Effector CD4-positive, alpha-beta T cell (primary cell): ENCODE results near the gene ADCY7.
A peak's percentile ranks its signal among the peaks of the same experiment; 100 is the strongest.

Experiments used
- DNase-seq: peaks from one replicate; pipeline ENCODE4 v3.0.0-alpha.2; 2020

Gene ADCY7

DNA sequence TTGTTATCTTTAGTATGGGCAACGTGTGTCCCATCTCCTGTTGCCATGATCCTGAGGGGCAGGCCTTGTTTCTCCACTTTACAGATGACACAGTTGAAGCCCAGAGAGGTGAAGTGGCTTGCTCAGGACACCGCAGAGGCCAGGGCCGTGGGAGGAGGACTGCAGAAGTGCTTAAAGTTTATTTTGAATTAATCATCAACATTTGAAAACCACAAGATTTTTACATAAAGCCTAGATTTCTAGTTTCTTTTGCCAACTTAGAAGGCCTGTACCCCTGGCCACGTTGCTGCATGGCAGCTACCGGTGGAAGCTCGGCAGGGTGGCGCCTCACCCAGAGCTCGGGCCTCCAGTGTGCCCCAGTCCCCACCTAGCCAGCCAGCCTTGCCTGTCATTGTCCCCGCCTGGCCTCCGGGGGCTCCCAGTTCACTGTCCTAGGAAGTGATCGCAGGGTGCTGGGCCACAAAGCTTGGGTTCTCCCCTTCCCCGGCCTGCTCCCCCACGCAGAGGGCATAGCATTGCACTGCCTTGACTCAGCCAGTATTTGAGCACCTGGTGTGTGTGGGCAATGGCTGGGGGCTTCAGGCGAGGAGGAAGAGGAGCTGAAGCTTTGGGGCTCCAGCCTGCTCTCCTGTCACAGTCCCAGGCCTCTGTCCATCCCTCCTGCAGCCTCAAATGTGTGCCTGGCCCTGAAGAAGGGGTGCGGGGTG is 14.8 kb upstream of the ADCY7 start:
- no peak for DNase-seq

DNA sequence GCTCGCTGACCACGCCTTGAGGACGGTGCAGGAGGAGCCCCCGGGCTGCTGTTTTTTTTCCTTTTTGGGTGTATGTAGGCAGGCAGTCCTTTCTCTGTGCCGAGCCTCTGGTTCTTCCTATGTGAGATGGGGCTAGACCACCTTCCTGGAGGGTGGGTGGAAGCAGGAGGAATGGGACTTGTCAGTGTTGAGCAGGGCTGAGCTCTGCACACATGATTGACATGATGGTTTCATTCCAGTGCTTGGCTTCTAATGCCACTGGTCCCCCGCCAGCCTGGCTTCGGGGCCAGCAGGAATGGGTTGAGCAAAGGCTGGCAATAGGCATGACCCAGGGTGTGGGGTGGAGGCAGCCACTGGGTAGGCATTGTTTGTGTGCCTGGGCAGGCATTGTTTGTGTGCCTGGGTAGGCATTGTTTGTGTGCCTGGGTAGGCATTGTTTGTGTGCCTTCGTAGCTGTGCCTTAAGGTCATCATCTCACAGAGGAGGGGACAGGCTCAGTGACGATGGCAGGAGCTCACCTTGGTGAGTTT is 14.2 kb upstream of the ADCY7 start:
- no peak for DNase-seq

DNA sequence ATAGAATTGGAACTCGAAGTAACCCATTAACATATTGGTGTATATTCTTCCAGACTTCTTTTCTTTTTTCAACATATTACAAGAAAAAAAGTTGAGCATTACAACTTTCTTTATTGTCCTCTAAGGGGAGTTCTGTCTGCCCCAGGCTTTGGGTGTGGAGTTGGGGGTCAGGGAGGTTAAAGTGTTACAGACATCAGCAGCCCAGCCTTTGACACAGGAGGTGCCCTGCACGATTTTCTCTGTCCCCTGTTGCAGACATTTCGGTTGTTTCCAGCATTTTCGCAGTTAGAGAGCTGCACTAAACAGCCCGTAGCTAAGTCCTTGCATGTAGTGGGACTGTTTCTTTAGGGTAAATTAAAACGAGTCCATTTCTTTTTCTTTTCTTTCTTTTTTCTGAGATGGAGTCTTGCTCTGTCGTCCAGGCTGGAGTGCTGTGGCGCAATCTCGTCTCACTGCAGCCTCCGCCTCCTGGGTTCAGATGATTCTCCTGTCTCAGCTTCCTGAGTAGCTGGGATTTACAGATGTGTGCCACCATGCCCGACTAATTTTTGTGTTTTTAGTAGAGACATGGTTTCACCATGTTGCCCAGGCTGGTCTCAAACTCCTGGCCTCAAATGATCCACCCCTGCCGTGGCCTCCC is 13.4 kb upstream of the ADCY7 start:
- no peak for DNase-seq

DNA sequence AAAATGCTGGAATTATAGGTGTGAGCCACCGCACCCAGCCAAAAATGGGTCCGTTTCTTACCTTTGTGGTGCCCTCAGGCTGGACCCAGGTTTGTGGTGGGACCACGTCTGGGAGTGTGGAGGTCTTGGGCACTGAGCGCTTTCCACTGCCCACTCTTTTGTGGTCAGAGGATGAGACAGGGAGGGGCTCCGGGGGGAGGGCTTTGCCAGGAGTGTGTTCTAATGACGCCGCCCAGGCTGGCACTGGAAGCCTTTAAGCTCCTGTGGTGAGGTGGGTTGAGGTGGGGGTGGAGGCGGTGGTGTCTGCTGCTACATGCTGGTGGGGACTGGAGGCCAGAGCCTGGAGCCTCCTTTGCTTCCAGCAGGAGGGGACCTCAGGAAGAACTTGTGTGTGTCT is 12.8 kb upstream of the ADCY7 start:
- DNase-seq = no peak

DNA sequence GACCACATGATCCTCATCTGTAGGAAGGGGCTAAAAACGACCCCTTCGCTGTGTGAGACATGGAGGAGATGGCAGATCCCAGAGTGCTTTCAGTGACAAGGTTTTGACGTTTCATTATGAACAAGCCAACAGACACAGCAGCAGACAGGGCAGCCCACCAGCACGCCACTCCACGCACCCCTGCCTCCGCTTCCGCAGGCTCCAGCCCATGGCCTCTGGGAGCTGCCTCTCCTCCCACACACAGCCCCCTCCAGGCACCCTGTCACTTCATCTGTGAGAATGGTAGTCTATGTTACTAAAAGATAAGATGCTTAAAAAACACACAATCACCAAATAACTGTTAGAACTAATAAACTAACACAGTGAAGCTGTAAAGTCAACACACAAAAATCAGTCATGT is 12.3 kb upstream of the ADCY7 start:
- DNase-seq = no peak

DNA sequence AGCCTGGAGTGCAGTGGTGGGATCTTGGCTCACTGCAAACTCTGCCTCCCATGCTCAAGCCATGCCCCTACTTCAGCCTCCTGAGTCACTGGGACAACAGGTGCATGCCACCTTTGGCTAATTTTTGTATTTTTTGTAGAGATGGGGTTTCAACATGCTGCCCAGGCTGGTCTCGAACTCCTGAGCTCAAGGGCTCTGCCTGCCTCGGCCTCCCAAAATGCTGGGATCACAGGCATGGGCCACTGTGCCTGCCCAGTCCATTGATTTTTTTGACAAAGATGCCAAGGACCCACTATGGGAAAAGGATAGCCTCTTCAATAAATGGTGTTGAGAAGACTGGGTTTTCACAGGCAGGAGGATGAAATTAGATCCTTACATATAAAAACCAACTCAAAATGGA is 10.8 kb upstream of the ADCY7 start:
- DNase-seq = no peak

DNA sequence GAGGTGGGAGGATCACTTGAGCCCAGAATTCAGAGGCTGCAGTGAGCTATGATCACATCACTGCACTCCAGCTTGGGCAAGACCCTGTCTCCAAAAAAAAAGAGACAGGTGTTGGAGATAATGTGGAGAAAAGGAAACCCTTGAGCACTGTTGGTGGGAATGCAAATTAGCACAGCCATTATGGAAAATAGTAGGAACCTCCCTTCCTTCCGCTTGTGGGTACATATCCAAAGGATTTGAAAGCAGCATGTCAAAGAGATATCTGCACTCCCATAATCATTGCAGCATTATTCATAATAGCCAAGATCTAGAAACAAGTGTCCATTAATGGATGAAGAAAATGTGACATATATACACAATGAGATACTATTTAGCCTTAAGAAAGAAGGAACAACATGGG is 9.7 kb upstream of the ADCY7 start:
- no peak for DNase-seq

DNA sequence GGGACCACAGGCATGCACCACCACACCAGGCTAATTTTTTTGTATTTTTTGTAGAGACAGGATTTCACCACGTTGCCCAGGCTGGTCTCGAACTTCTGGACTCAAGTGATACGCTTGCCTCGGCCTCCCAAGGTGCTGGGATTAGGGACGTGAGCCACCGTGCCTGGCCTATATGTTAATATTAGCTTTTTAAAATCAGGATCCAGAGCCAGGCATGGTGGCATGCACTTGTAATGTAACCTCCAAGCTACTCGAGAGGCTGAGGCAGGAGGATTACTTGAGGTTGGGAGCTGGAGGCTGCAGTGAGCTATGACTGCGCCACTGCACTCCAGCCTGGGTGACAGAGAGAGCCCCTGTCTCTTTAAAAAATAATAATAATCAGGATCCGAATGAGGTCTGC is 8.5 kb upstream of the ADCY7 start:
- DNase-seq = no peak

DNA sequence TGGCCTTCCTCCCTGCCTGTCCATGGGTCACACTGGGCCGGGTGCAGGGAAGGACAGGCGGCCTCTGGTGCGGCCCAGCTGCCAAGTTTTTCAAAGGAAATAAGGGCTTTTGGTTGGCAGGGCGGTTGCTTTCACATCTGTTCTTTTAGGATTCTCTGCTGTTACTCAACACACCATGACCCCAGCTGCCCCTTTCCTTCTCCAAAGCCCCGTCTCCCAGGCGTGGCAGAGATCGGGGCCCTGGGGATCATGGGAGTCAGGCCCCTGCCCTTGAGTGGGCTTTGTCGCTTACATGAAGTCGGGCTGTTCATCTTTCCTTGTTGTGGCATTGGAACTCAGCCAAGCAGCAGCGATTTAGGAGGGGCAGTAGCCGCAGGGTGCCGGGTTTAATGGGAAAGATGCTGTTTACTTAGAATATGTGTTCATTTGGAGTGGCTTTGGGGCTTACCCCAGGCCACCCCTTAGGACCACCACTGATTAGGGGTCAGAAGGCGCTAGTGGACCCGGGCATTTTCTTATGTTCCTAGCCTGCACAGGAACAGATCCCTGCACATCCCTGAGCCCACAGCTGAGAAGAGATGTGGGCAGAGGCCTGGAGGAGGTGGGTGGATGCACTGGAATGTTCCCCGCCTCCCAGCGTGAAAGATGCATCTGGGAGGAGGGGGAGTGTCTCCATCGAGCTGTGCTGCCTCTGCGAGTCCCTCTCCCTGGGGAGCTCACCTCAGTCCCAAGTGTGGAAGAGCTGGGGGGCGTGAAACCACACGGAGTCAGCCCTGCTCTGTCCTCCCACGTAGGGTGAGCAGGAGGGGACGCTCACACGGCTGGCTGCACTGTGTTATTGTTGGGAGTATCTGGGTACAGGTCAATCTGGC is 6.8 kb upstream of the ADCY7 start:
- no peak for DNase-seq

DNA sequence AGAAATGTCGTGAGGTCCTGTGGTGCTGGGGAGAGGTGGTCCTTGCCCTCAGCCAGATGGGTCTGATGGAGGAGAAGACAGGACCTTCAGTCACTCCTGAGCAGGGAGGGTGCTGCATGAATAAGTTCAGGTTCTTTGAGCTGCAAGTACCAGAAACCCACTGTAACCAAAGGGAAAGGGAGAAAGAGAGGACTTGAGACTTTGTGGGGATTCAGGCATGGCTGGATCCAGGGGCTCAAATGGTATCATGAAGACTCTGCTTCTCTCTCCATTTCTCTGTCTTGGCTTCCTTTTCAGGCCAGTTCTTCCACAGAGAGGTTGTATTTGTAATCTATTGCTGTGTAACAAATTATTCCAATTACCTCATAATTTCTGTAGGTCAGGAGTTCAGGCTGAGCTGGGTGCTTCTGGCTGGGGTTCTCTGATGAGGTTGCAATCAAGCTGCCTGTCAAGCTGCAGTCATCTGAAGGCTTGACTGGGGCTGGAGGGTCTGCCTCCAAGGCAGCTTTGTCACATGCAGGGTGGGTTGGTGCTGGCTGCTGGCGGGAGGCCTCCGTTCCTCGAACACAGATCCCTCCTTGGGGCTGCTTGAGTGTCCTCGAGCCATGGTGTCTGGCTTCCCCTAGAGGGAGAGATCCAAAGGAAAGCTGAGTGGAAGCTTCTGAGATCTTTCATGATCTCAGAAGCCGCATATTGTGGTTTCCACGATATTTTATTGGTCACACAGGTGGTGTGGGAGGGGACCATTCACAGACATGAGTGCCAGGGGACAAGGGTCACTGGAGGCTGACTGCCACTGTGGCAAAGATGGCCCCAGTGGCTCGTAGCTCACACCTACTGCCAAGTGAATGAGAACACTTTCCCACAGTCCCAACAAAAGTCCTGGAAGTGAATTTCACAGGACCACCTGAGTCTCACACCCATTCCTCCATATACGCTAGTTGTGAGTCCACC is 5.9 kb upstream of the ADCY7 start:
- no peak for DNase-seq

DNA sequence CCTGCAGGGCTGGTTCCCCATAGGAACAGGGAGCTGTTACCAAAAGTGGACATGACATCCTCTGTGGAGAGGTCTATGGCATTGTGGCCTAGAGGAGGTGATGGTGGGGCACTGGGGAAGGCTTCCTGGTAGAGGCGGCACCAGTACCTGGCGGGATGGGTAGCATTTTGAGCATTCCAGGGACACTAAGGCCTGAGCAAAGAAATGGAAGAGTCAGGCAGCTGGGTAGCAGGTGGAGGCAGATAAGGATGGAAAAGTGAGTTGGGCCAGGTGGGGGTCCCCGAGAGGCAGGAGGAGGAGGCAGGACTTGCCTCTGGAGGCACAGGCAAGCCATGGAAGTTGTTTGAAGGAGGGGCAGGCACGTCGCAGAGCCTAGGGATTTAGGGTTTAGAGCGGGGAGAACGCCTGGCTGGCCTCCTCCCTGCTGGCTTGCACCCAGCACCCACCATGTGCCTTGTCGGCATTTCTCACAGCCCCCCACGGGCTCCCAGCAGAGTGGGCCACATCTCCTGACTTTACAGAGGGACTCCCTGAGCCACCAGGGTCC is 5.1 kb upstream of the ADCY7 start:
- no peak for DNase-seq

DNA sequence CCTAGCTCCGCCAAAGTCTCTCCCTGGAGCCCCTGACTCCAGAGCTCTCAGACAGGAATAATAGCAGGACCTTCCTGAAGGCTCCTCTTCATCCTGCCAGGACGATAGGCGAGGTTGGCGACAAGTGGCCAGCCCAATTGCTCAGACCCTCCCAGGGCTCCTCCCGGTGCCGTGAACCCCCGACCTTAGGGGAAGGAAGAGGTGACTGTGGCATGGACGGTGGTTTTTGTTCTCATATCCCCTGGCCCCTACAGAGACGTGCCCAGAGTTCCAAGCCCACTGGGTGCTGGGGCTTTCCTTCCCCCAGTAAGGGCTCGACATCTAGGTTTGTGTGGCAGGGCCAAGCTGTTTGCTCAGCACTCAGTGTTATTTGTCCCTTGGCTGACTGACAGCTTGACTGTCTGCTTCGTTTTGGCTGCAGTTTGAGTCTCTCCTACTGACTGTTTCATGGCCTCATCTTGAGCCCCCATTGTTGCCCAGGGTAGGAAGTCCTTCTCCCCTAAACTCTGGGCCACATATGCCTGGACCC is 4.6 kb upstream of the ADCY7 start:
- no peak for DNase-seq

DNA sequence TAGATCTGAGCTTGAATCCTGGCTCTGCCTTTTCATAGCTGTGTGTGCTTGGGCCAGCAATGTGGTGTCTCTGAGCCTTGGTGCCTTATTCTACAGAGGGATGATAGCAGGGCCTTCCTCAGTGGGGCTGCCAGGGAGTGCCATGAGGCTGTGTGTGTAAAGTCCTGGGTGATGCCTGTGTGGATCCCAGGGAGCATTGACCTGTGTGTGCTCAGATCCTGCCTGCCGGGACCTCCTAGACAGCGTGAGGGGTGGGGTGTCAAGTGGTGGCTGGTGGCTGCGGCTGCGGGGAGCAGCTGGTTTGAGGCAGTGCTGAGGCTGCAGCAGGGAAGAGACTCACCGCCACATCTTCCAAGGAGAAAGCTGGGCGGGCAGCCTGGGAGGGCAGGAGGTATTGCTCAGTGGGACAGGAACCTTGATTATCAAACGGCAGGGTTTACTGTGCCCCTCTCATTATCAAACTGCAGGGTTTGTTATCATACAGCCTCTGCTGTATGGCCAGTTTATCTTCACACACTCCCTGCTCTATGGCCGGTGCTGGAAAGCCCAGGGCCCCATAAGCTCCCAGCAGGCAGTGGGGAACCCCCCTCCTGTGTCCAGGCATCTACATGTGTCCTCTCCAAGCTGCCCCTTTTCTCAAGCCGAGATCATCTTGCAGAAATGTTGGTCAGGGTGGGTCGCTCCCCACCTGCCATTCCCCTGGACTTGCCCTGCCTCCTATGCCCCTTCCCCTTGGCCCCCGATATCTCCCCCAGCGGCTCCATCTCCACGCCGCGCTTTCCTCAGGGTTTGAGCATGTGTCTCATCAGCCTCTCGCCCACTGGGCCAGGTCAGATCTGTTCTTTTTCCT is 3.1 kb upstream of the ADCY7 start:
- no peak for DNase-seq

DNA sequence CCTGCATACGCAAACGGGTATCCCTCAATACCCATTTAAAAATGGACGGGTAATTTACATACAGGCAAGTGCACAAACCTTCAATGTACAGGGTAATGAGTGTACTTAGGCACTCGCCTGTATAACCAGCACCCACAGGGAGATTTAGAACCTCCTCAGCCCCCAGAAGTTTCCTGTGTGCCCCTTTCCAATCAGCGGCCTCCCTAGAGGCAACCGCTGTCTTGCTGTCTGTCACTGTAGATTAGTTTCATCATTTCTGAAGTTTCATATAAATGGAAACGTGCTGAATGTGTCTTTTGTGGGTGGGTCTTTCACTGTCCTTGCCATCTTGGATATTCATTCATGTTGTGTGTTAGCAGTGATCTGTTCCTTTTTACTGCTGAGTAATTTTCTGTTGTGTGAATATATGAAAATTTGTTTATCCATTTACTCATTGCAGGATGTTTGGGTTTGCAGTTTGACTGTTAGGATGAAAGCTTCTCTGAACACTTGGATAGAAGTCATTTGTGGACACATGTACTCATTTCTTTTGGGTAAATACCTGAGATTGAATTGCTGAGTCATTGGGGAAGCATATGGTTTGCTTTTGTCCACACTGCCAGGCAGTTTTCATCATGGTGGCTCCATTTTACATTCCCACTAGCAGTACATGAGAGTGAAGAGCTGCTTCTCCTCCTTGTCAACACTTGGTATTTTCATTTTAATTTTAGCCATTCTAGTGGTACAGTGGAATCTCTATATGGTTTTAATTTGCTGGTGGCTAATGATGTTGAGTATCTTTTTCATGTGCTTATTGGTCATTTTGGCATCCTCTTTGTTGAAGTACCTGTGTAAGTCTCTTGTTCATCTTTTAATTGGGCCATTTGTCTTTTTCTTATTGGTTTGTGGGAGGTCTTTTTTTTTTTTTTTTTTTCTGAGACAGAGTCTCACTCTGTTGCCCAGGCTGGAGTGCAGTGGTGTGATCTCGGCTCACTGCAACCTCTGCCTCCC is 2.1 kb upstream of the ADCY7 start:
- DNase-seq = no peak

DNA sequence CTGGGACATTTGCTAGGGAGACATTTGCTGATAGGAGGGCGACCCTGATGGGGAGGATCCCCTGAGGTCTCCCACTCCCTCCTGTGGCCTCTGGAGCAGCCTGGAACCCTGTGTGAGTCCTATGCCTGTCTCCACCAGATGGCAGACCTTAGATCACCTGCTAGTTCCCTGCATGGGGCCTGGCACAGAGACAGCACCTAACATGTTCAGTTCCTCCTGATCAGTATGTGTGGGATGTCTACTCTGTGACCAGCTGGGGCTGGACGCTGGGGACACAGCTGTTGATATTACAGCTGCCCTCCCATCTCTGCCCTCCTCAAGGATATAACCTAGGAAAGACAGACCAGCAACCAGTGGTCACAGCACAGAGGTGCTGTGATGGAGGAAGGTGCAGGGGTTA is 1.1 kb upstream of the ADCY7 start:
- peak; percentile 41 for DNase-seq

DNA sequence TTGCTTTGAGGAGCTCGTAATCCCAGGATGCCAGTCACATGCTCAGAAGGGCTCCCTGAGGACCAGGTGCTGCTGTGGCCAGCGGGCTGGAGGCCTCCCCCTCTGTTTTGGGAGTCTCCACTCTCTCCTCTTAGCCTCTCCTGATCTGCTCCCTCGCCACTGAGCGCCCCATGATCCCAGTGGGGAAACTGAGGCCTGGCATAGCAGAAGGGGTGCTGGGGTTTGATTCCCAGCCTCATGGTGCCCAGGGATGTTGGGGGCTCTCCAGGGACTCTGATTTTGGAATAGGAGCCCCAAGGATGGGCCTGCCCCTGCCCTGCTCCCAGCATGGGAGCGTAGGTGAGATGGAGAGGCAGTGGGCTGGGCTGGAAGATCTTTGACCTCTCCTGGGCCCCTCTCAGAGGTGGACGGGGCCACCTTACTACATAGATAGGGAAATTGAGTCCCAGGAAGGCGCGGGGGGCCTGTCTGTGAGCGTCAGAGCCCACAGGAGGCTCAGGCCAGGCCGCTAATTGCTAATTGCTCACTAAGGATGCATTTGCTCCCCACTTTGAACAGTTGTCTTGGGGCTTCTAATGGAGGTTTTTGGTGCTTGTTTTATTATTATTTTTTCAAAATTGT is 525 bp upstream of the ADCY7 start:
- no peak for DNase-seq

DNA sequence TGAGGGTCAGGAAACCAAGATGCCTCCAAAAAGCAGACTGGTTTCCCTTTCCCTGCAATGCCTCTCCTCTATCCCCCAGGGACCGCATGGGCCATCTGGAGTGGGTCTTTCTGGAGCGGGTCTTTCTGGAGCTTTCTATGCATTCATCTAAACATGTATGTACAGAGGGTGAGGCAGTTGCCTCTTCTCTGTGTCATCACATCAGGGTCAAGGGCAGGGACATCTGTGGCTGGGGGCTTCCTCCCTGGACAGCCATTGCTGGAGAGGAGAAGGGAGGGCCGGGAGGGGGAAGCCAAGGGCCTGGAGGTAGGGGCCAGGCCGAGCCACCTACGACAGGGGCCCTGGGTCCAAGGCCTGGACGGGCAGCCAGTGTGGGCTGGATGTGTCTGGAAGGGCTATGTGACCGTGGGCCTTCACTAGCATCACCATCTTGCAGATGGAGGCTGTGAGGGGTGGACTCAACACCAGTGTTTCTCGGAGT is 840 bp downstream of the ADCY7 start:
- no peak for DNase-seq

DNA sequence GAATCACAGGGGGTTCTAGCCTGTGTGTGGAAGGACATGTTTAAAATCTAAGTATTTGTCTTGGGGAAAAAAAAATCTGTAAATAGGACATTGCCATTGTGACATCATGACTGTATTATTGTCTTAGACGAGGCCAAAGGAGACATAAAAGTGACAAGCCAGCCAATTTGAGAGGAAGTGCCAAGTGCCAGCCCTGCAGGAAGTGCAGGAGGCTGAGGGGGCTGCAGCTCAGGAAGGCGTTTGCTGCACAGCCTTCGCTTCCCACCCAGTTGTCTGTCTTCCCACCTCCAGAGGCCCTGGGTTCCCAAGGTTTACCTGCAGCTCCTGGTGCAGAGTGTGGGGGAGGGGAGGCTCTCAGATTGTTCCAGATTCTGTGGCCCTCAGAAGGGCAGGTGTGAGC is 1.3 kb downstream of the ADCY7 start:
- no peak for DNase-seq

DNA sequence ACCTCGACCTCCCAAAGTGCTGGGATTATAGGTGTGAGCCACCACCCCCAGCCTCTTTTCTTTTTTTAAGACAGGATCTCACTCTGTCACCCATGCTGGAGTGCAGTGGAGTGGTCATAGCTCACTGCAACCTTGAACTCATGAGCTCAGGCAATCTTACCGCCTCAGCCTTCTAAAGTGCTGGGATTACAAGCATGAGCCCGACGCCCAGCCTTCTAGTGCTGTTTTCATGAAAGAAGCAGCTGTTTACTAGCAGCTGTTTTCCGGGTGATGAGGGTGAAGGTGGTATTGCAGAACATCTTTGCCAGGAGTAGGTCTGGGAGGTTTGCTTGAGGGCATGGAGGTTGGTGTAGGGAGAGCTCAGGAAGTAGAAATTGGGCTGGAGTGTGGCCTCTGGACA is 2.0 kb downstream of the ADCY7 start:
- no peak for DNase-seq
